Stimulated activated CD8-positive, alpha-beta memory T cell treated with anti-CD3 and anti-CD28 coated beads, Interleukin-4, amount 100 ng/mL, for 4 hours (primary cell): ENCODE measurements around the gene ANGPTL8.

ENCODE experiments used
- DNase-seq, 2 donors: peaks; one replicate each; pipeline ENCODE4 v3.0.0-alpha.2; 2020; ENCODE audit warnings: low read depth in 2 of 2, low spot score in 1 of 2

The ANGPTL8 gene

GRCh38 chr19:11203194-11204075 is 36.0 kb upstream of the ANGPTL8 start:
- no peak for DNase-seq

GRCh38 chr19:11204076-11204602 is 35.3 kb upstream of the ANGPTL8 start:
- DNase-seq: no peak

GRCh38 chr19:11204943-11205349 is 34.5 kb upstream of the ANGPTL8 start:
- DNase-seq: no peak

GRCh38 chr19:11205939-11206570 is 33.4 kb upstream of the ANGPTL8 start:
- DNase-seq: no peak

- DNase-seq: no peak
These were observed 30.6 kb upstream of the ANGPTL8 start for GRCh38 chr19:11208561-11209471.

GRCh38 chr19:11209839-11210655 is 29.4 kb upstream of the ANGPTL8 start:
- no peak for DNase-seq

- no peak for DNase-seq
These were observed 28.8 kb upstream of the ANGPTL8 start for GRCh38 chr19:11210656-11210928.

GRCh38 chr19:11214387-11214786 is 25.0 kb upstream of the ANGPTL8 start:
- DNase-seq: no peak

GRCh38 chr19:11221082-11221598 is 18.3 kb upstream of the ANGPTL8 start:
- no peak for DNase-seq

GRCh38 chr19:11223200-11223599 is 16.2 kb upstream of the ANGPTL8 start:
- no peak for DNase-seq

GRCh38 chr19:11224429-11224828 is 15.0 kb upstream of the ANGPTL8 start:
- DNase-seq: no peak

- DNase-seq: no peak
These were observed 14.2 kb upstream of the ANGPTL8 start for GRCh38 chr19:11225172-11225571.

GRCh38 chr19:11225815-11226214 is 13.6 kb upstream of the ANGPTL8 start:
- no peak for DNase-seq

GRCh38 chr19:11226716-11227166 is 12.7 kb upstream of the ANGPTL8 start:
- DNase-seq: no peak

GRCh38 chr19:11227195-11227886 is 12.1 kb upstream of the ANGPTL8 start:
- no peak for DNase-seq

GRCh38 chr19:11230621-11231386 is 8.6 kb upstream of the ANGPTL8 start:
- DNase-seq: no peak

- DNase-seq: no peak
These were observed 6.9 kb upstream of the ANGPTL8 start for GRCh38 chr19:11232555-11232954.

- DNase-seq: no peak
These were observed 6.3 kb upstream of the ANGPTL8 start for GRCh38 chr19:11233073-11233472.

- DNase-seq: no peak
These were observed 4.8 kb upstream of the ANGPTL8 start for GRCh38 chr19:11234486-11235075.
